ENCODE measurements around the gene GALK1.
"Not testable (repeated sequence)": the region's sequence is repeated elsewhere in the genome, so short reads cannot be mapped to it uniquely, and the experiment has no call there.

GALK1 gene

DNA sequence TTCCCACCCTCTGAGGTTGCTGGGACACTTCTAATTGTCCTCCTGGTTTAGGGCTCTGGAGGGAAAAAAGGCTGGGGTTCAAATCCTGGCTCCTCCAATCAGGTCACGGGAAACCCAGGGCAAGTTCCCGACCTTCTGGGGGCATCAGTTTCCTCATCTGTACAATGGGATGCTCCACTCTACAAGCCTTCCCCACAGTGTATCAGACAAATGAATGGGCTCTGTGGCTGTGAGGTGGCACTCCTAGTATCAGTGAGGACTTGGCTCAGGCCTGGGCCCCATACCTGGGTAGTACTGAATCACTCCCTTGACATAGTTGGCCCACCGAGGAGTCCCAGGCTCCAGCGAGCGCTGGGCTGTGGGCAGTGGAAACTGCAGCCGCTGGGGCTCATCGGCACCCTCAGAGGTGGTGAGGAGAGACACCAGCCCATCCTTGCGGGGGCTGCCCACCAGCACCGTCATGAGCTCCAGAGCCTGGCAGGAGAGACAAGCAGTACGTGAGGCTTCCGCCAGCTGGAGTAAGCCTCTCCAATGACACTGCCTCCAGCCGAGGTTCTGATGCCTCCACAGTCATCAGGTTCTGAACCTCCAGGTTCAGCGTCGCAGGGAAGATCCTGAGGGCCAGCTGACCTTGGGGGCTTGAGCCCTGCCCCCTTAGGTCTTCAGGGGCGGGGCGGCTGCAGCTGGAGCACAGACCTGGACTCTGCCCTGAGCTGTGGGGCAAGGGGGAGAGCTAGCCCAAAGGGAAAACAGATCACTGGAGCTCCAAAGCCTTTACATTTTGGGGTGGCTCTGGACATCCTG is 1.2 kb downstream of the GALK1 start:
- no peak for DNase-seq (ENCODE audit: low read depth)

DNA sequence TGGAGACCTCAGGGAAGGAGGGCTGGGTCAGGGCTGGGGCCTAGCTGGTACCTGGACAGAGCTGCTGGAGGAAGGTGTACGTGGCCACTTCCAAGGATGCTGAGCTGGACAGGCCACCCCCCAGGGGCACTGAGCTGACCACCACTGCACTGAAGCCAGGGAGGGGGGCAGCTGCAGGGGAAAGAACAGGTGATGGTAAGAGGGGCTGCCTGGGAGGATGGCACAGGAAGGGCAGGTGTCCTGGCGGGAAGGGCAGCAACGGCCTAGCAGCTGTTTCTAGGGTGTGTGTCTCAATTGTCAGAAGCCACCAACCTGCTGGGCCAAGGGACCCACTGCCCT is 1.8 kb downstream of the GALK1 start:
- DNase-seq (ENCODE audit: low read depth) = no peak

DNA sequence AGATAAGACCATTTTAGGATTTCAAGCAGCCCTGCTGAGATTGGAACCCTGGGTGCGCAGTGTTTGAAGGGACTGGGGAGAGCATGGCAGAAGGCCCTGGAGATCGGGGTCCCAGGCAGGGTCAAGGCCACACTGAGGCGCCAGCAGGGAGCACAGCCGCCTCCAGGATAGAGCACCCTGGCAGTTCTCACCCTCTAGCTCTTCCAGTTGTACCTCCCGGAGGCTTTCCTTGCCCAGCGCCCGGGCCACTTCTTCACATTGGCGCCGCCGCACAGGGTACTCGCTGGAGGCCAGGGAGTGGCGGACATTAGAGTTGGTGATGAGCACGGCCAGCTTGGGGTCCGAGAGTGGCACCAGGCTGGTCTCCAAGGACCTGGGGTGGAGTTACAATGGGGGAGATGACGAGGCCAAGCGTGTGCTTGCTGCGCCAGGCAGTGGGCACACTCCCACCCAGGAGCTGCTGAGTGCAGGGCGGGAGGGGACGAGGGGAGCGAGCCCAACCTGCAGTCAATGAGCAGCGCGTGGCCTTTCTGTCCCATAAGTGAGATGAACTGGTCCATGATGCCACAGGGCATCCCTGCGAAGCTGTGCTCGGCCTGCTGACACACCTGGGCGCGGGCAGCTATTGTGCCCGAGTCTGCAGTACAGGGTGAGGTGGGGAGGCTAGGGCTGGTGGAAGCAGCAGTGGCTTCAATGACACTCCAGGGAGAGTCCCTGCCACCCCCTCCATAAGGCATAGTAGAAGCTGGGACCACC is 2.3 kb downstream of the GALK1 start:
- no peak for DNase-seq (ENCODE audit: low read depth)

DNA sequence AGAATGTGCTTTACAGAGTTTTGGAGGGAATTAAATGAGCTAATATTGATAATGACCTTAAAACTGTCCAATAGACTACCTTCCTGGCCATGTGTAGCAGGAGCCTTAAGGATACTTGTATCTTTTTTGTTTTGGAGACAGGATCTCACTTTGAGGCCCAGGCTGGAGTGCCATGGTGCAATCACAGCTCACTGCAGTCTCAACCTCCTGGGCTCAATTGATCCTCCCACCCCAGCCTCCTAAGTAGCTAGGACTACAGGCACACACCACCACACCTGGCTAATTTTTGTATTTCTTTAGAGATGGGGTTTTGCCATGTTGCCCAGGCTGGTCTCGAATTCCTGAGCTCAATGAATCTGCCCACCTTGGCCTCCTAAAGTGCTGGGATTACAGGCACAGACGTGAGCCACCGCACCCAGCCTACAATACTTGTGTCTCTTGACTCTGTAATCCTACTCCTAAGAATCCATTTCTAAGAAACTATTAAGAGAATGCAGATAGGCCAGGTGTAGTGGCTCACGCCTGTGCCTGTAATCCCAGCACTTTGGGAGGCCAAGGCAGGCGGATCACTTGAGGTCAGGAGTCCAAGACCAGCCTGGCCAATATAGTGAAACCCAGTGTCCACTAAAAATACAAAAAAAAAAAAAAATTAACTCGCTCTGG is 4.9 kb downstream of the GALK1 start:
- DNase-seq (ENCODE audit: low read depth) = not testable (repeated sequence)

DNA sequence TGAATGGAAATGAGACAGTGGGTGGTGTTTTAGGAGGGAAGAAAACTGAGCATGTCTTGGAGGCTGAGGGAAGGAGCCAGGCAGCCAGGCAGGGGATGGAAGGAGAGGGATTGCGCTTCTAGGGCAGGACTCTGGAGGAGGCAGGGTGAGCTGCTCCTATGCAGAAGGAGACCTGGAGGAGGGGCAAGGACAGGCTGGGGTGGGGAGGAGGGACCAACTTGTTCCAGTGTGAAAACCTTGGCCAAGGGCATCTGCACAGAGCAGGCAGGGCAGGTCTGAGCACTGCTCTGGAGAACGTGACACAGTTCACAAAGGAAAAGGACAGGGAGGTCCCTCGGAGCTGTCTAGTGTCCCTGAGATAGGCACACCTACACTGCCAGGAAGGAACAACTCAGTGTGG is 5.5 kb downstream of the GALK1 start:
- DNase-seq (ENCODE audit: low read depth) = no peak

DNA sequence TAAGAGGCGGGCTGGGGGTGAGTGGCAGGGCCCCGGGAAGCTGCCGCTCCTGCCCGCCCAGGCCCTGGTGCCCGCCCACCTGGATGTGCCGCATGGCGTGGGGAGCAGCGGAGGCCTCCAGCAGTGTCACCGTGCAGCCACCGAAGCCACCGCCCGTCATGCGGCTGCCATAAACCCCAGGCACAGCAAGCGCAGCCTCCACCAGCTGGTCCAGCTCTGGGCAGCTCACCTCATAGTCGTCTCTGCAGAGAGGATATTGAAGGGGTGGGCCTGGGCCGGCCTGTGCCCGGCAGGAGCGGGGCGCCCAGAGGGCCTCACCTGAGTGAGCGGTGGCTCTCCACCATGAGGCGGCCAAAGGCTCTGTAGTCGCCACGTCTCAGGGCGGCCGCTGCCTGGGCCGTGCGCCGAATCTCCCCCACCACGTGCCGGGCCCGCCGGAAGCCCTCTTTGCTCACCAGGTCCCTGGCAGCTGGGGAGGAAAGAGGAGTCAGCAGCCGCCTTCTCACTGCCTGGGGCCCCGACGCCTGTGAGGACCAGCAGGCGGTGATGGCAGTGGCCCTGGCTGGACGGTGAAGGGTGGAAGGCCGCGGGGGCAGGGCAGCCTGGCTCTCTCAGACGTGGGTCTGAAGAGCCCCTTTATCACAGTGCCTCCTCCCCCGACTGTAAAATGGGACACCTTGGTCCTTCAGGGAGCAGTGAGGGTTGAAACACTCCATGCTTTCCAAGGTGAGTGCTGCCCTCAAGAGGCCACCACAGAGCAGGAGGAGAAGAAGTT is 6.7 kb downstream of the GALK1 start:
- DNase-seq (ENCODE audit: low read depth) = no peak

DNA sequence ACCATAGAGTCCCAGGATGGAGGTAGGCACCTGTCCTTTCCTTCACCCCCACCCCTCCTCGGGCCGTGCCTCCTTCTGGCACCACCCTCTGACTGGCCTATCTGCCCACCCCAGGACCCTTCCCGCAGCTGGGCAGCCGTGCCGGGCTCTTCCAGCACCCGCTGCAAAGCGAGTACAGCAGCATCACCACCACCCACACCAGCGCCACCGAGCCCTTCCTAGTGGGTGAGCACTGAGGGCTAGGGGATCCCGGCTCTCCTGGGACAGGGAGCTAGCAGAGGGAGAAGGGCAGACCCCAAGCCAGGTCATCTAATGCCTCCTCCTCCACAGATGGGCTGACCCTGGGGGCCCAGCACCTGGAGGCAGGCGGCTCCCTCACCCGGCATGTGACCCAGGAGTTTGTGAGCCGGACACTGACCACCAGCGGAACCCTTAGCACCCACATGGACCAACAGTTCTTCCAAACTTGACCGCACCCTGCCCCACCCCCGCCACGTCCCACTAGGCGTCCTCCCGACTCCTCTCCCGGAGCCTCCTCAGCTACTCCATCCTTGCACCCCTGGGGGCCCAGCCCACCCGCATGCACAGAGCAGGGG is 7.8 kb downstream of the GALK1 start:
- no peak for DNase-seq (ENCODE audit: low read depth)

DNA sequence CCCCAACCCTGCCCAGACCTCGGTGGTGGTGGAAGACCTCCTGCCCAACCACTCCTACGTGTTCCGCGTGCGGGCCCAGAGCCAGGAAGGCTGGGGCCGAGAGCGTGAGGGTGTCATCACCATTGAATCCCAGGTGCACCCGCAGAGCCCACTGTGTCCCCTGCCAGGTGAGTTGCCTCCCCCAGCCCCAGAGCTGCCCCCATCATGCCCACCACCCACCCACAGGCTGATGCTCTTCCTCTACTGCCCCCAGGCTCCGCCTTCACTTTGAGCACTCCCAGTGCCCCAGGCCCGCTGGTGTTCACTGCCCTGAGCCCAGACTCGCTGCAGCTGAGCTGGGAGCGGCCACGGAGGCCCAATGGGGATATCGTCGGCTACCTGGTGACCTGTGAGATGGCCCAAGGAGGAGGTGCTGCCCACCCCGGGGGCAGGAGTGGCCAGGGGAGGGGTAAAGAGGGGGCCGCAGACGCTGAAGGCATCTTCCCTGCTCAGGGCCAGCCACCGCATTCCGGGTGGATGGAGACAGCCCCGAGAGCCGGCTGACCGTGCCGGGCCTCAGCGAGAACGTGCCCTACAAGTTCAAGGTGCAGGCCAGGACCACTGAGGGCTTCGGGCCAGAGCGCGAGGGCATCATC is 8.4 kb downstream of the GALK1 start:
- DNase-seq (ENCODE audit: low read depth) = no peak

DNA sequence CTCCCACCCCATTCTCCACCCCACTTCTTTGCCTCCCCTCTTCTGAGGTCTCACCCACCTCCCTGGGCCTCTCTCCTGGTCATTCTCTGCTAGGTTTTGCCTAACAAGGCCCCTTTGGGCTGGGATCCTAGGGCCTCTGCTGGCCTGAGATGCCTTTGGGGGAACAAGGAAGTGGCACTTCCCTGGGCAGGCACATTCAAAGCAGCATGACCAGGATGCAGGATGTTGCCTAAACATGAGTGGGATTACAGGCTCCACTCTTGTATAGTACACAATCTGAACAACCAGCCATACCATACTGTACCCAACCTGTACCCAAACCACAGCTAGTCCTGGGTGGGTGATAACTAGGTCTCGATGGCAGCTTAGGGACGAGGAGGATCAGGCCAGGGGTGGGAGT is 9.0 kb downstream of the GALK1 start:
- no peak for DNase-seq (ENCODE audit: low read depth)

DNA sequence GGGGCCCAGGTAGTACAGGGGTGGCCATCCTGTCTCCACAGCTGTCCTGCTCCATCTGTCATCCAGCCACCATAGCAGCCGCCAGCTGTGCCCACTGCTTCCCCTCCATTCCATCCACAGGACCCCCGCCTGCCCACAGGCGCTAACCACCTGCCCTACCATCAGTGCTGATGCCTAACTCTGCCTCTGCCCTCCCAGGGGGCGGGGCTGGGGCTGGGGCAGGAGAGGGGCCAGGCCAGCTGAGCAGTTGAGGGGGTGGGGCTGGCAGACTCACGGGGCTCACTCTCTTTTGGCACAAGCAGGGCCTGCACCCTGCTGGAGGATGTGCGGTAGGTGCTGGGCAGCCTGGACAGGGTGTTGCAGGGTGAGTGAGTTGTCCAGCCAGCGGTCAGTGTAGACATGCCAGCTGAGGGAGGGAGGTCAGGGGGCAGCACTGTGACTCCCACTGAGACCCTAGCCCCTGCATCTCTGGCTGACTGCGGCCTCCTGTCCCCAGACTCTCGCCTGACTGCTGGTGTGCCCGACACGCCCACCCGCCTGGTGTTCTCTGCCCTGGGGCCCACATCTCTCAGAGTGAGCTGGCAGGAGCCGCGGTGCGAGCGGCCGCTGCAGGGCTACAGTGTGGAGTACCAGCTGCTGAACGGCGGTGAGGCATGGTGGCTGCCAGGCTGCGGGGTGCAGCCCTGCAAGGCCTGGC is 9.6 kb downstream of the GALK1 start:
- DNase-seq (ENCODE audit: low read depth) = no peak

DNA sequence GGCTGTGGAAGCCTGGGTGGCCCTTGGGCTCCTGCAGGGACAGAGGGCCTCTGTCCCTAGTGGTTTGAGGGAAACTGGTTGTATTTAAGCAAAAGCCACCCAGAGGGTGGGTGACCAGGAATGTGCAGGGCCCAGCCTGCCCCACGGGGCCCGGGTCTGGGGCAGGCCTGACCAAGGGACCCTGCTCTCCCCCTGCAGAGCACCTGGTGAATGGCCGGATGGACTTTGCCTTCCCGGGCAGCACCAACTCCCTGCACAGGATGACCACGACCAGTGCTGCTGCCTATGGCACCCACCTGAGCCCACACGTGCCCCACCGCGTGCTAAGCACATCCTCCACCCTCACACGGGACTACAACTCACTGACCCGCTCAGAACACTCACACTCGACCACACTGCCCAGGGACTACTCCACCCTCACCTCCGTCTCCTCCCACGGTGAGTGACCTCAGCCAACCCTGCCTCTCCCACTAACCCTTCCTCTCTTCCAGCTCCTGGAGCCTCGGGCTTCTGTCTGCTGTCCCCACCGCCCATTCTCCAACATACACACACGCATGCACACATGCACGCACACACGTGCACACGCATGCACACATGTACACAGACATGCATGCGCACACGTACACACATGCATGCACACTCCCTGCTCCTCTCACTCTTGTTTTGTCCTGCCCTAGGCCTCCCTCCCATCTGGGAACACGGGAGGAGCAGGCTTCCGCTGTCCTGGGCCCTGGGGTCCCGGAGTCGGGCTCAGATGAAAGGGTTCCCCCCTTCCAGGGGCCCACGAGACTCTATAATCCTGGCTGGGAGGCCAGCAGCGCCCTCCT is 10.4 kb downstream of the GALK1 start:
- no peak for DNase-seq (ENCODE audit: low read depth)

DNA sequence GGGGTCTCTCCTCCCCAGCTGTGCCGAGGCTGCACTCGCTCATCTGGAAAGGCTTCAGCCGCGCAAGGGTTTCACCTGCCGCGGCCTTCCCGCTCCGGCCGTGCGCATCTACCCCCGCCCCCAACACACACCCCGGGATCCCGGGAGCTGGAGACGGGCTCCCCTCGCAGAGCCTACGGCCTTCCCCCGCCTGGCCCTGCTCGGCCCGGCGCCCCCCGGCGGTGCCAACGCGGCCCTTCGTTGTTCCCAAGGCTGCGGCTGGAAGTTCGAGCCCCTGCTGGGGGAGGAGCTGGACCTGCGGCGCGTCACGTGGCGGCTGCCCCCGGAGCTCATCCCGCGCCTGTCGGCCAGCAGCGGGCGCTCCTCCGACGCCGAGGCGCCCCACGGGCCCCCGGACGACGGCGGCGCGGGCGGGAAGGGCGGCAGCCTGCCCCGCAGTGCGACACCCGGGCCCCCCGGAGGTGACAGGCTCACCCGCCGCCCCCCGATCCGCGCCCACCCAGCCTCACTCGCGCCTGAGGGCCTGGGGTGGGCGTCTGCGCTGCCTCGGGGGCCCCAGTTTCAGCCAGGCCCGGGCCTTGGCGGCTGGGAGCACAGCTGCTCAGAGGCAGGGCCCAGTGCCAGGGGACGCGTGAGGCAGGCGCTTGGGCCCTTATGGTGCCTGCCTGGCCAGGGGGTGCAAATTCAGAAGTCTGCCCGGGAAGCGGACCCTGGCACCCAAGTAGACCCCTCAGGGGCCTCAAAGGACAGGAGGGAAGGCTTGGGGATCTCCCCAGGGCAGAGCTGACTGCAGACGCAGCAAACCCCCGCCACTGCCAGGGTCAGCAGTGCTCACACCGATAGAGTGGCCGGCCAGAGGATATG is 11.2 kb downstream of the GALK1 start:
- DNase-seq (ENCODE audit: low read depth) = no peak

DNA sequence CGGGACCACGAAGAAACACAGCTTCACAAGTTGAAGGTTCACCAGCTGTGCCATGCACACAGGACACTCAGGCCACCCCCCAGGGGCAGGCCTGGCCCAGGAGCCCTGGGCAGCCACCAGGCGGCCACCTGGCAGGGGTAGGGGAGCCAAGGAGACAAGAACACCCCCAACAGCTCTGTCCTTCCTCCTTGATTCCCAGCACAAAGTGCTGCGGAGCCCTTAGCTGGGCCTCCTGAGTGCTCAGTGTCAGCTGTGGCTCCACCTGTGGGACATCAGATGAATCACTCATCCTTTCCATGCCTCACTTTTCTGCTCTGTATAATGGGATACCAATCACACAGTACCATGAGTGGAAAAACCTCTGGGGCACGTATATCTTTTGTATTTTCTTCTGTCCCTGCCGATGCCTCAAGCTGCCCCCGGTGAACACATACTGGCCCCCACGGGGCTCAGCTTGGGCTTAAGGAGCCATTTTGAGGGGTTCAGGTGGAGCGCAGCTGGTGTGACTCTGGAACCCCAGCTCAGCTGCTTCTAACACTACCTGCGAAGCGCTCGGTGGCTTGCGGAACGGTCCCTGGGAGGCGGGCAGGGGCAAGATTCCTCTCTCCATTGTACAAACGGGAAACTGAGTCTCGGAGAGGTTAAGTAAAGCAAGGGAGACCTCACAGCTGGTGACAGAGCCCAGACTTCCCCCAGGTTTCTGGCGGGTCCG is 12.0 kb downstream of the GALK1 start:
- DNase-seq (ENCODE audit: low read depth) = no peak

DNA sequence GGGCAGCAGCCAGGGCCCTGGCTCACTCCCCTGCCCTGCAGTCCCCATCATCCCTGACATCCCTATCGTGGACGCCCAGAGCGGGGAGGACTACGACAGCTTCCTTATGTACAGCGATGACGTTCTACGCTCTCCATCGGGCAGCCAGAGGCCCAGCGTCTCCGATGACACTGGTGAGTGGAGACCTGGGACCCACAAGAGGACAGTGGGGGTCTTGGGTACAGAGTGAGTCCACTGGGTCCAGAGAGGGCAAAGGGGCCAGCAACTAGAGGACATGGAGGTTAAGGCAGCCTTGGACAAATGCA is 12.6 kb downstream of the GALK1 start:
- DNase-seq (ENCODE audit: low read depth) = no peak

DNA sequence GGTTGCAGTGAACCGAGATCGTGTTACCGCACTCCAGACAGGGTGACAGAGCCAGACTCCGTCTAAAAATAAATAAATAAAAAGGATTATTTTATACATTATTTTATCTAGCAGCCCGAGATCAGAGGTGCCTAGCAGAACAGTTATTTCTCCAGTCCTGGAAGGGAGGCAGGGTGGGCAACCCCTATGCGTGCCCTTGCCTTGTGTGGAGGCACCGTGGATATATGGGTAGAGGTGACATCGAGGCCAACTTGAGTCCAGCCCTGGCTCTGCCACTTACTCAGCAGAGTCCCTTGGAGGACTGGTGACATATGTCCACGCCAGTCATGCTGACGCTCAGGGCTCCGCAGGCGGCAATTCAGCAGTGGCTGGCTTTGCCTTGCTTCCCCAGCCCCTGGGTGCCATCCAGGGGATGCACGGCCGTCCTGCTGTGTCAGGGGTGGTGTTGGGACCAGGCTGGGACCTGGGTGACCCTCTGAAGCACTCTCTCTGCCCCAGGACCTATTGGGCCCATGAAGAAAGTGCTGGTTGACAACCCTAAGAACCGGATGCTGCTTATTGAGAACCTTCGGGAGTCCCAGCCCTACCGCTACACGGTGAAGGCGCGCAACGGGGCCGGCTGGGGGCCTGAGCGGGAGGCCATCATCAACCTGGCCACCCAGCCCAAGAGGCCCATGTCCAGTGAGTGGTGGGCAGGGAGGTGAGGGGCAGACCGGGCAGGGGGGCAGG is 13.2 kb downstream of the GALK1 start:
- no peak for DNase-seq (ENCODE audit: low read depth)

DNA sequence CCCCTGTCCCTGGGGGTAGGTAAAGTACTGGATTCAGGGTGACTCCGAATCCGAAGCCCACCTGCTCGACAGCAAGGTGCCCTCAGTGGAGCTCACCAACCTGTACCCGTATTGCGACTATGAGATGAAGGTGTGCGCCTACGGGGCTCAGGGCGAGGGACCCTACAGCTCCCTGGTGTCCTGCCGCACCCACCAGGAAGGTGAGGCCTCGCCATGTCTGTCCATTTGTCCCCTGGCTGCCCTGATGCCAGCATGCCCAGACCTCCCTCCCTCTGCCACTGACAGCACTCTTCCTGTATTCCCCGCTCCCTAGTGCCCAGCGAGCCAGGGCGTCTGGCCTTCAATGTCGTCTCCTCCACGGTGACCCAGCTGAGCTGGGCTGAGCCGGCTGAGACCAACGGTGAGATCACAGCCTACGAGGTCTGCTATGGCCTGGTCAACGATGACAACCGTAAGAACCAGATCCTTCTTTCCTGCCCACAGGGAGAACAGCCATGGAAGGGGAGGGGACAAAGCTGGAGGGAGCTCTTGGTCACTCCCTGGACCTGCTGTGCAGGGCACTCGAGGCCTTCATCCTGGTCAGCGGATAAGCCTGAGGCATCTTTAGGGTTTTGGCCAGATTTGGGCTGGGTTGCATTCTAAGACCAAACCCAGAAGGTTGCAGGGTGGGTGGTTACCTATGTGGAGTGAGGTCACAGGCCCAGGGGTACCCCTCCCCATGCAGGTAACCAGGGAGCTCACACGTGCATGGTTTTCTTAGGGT is 14.2 kb downstream of the GALK1 start:
- DNase-seq (ENCODE audit: low read depth) = no peak

Data from GM04504 (cell line).